Fibroblast of skin of abdomen (primary cell): ENCODE measurements around the gene LRBA.

ENCODE experiments used
- DNase-seq: peaks from one replicate; pipeline ENCODE4 v3.0.0-alpha.2; 2013

LRBA gene

GRCh38 chr4:150314031-150314430 lies 701.1 kb downstream of the LRBA start:
- no peak for DNase-seq

- DNase-seq = peak; percentile 75
Observed at GRCh38 chr4:150310159-150310895, 704.8 kb downstream of the LRBA start.

- DNase-seq = peak; percentile 67
Observed at GRCh38 chr4:150308824-150309472, 706.1 kb downstream of the LRBA start.

GRCh38 chr4:150306719-150307118 lies 708.4 kb downstream of the LRBA start:
- DNase-seq = no peak

GRCh38 chr4:150305995-150306394 lies 709.1 kb downstream of the LRBA start:
- peak; percentile 75 for DNase-seq

- DNase-seq = peak; percentile 94
Observed at GRCh38 chr4:150302553-150302952, 712.5 kb downstream of the LRBA start.

- DNase-seq = no peak
Observed at GRCh38 chr4:150299816-150300215, 715.3 kb downstream of the LRBA start.

GRCh38 chr4:150297861-150298474 lies 717.1 kb downstream of the LRBA start:
- DNase-seq = peak; percentile 59

- no peak for DNase-seq
Observed at GRCh38 chr4:150289881-150290280, 725.2 kb downstream of the LRBA start.

GRCh38 chr4:150289198-150289597 lies 725.9 kb downstream of the LRBA start:
- DNase-seq = peak; percentile 19

- peak; percentile 24 for DNase-seq
Observed at GRCh38 chr4:150286656-150287055, 728.4 kb downstream of the LRBA start.

- DNase-seq = peak; percentile 97
Observed at GRCh38 chr4:150283689-150284088, 731.4 kb downstream of the LRBA start.

- no peak for DNase-seq
Observed at GRCh38 chr4:150280975-150281374, 734.1 kb downstream of the LRBA start.

GRCh38 chr4:150280081-150280895 lies 734.8 kb downstream of the LRBA start:
- DNase-seq = peak; percentile 95

GRCh38 chr4:150278206-150278605 lies 736.9 kb downstream of the LRBA start:
- DNase-seq = no peak

- no peak for DNase-seq
Observed at GRCh38 chr4:150268444-150268843, 746.6 kb downstream of the LRBA start.

GRCh38 chr4:150265806-150266205 lies 749.3 kb downstream of the LRBA start:
- peak; percentile 35 for DNase-seq

GRCh38 chr4:150264595-150265161 lies 750.4 kb downstream of the LRBA start:
- peak; percentile 69 for DNase-seq

GRCh38 chr4:150262611-150263010 lies 752.5 kb downstream of the LRBA start:
- DNase-seq = no peak

GRCh38 chr4:150261571-150261970 lies 753.5 kb downstream of the LRBA start:
- DNase-seq = peak; percentile 33

GRCh38 chr4:150259861-150260567 lies 755.1 kb downstream of the LRBA start:
- no peak for DNase-seq

GRCh38 chr4:150258569-150258968 lies 756.5 kb downstream of the LRBA start:
- no peak for DNase-seq
